ENCODE results near the gene SLX4IP. TPM values are rescaled to one million over a fixed set of nuclear protein-coding genes. Genes with fewer than 3 reads are reported as not detected.
"Not testable (repeated sequence)": the region's sequence is repeated elsewhere in the genome, so short reads cannot be mapped to it uniquely, and the experiment has no call there.

Gene SLX4IP
- total RNA-seq, 1 donor from 2014 or later = 8.6 TPM

GRCh38 chr20:10581823-10582222 is 146.7 kb downstream of the SLX4IP start:
- Mint-ChIP-seq H3K4me3 (no peak overlapping the region), H3K27me3 (no peaks in the 10 kb centered on the region), H3K36me3 (ENCODE audit: low read depth) (no peaks in the 10 kb centered on the region), H3K9me3 (no peaks in the 10 kb centered on the region), H3K4me1 (no peaks in the 10 kb centered on the region), H3K27ac (no peak overlapping the region)
- DNase-seq = no peak
- TF ChIP-seq, protein P1, sequence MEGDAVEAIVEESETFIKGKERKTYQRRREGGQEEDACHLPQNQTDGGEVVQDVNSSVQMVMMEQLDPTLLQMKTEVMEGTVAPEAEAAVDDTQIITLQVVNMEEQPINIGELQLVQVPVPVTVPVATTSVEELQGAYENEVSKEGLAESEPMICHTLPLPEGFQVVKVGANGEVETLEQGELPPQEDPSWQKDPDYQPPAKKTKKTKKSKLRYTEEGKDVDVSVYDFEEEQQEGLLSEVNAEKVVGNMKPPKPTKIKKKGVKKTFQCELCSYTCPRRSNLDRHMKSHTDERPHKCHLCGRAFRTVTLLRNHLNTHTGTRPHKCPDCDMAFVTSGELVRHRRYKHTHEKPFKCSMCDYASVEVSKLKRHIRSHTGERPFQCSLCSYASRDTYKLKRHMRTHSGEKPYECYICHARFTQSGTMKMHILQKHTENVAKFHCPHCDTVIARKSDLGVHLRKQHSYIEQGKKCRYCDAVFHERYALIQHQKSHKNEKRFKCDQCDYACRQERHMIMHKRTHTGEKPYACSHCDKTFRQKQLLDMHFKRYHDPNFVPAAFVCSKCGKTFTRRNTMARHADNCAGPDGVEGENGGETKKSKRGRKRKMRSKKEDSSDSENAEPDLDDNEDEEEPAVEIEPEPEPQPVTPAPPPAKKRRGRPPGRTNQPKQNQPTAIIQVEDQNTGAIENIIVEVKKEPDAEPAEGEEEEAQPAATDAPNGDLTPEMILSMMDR (IDR thresholded peaks at IDR 0.05) = no peak
- intact Hi-C loops (cut with micrococcal nuclease) = no loop called here
- no peak for ATAC-seq (ENCODE audit: low read depth)
- ChIA-PET CTCF (no interaction called here), POLR2A (no interaction called here)

DNA sequence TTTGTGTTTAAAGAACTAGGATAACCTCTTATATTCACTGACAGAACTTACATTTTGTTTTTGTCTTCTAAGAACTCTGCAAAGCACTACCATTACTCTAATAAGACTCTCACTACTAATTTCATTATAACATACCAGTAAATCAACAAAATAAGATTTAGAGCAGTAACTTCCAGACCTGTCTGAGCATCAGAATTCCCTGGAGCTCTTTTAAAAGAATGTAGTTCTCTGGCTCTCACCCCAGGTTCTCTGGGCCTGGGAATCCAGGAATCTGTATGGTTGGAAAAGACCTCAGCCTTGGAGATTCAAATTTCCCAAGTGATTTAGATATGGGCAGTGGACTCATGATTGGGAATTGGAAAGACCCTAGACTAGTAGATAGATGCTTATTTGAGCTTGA is 149.3 kb downstream of the SLX4IP start:
- CTCF ChIA-PET = no interaction called here
- no peak for ATAC-seq (ENCODE audit: low read depth)
- POLR2A ChIA-PET = no interaction called here
- Mint-ChIP-seq H3K36me3 (ENCODE audit: low read depth) (peaks cover 2% of the 10 kb centered on the region), H3K4me3 (no peak overlapping the region), H3K9me3 (no peaks in the 10 kb centered on the region), H3K27me3 (no peaks in the 10 kb centered on the region), H3K27ac (no peak overlapping the region), H3K4me1 (no peaks in the 10 kb centered on the region)
- TF ChIP-seq, protein P1 (IDR thresholded peaks at IDR 0.05) = no peak
- intact Hi-C loops (cut with micrococcal nuclease) = no loop called here
- no peak for DNase-seq

GRCh38 chr20:10585308-10585707 is 150.2 kb downstream of the SLX4IP start:
- POLR2A ChIA-PET = no interaction called here
- Mint-ChIP-seq H3K4me3 (no peak overlapping the region), H3K9me3 (no peaks in the 10 kb centered on the region), H3K27ac (no peak overlapping the region), H3K36me3 (ENCODE audit: low read depth) (peaks cover 2% of the 10 kb centered on the region), H3K4me1 (no peaks in the 10 kb centered on the region), H3K27me3 (no peaks in the 10 kb centered on the region)
- intact Hi-C loops (cut with micrococcal nuclease) = no loop called here
- ATAC-seq (ENCODE audit: low read depth) = no peak
- CTCF ChIA-PET = no interaction called here
- TF ChIP-seq, protein P1 (IDR thresholded peaks at IDR 0.05) = no peak
- DNase-seq = no peak

GRCh38 chr20:10586296-10586695 is 151.2 kb downstream of the SLX4IP start:
- intact Hi-C loops (cut with micrococcal nuclease) = no loop called here

GRCh38 chr20:10590446-10590845 is 155.3 kb downstream of the SLX4IP start:
- ATAC-seq (ENCODE audit: low read depth); H3K27ac Mint-ChIP-seq; H3K36me3 Mint-ChIP-seq (ENCODE audit: low read depth); intact Hi-C loops (cut with micrococcal nuclease); POLR2A ChIA-PET; H3K4me3 Mint-ChIP-seq; H3K9me3 Mint-ChIP-seq; CTCF ChIA-PET; H3K27me3 Mint-ChIP-seq; H3K4me1 Mint-ChIP-seq; DNase-seq: not testable (repeated sequence)

More at GRCh38 chr20:10586296-10586695, 151.2 kb downstream of the SLX4IP start:
- DNase-seq (no peak), ATAC-seq (ENCODE audit: low read depth) (no peak)
- H3K4me3 Mint-ChIP-seq = no peak overlapping the region
- H3K4me1 Mint-ChIP-seq = no peaks in the 10 kb centered on the region
- H3K9me3 Mint-ChIP-seq = no peaks in the 10 kb centered on the region
- POLR2A ChIA-PET = no interaction called here
- TF ChIP-seq, protein P1 (IDR thresholded peaks at IDR 0.05) = no peak
- no peak overlapping the region for H3K27ac Mint-ChIP-seq
- CTCF ChIA-PET = no interaction called here
- H3K36me3 Mint-ChIP-seq (ENCODE audit: low read depth) = peaks cover 2% of the 10 kb centered on the region
- H3K27me3 Mint-ChIP-seq = no peaks in the 10 kb centered on the region

- Mint-ChIP-seq H3K4me1 (no peaks in the 10 kb centered on the region), H3K36me3 (ENCODE audit: low read depth) (peaks cover 5% of the 10 kb centered on the region), H3K4me3 (no peak overlapping the region), H3K27ac (no peak overlapping the region), H3K27me3 (no peaks in the 10 kb centered on the region), H3K9me3 (no peaks in the 10 kb centered on the region)
- DNase-seq = no peak
- ATAC-seq (ENCODE audit: low read depth) = no peak
- ChIA-PET CTCF (no interaction called here), POLR2A (no interaction called here)
- TF ChIP-seq, protein P1 (IDR thresholded peaks at IDR 0.05) = no peak
- intact Hi-C loops (cut with micrococcal nuclease) = no loop called here
Measured at GRCh38 chr20:10590950-10591671, 156.0 kb downstream of the SLX4IP start.

All from activated B cell treated with CpG ODN at 0.5 μM for 24 hours (primary cell).